ENCODE results near the gene MUC5AC. TPM values are rescaled to one million over a fixed set of nuclear protein-coding genes. Genes with fewer than 3 reads are reported as not detected.
"Not testable (repeated sequence)": the region's sequence is repeated elsewhere in the genome, so short reads cannot be mapped to it uniquely, and the experiment has no call there.

MUC5AC gene
- total RNA-seq, 2 donors from 2014 or later: not detected

DNA sequence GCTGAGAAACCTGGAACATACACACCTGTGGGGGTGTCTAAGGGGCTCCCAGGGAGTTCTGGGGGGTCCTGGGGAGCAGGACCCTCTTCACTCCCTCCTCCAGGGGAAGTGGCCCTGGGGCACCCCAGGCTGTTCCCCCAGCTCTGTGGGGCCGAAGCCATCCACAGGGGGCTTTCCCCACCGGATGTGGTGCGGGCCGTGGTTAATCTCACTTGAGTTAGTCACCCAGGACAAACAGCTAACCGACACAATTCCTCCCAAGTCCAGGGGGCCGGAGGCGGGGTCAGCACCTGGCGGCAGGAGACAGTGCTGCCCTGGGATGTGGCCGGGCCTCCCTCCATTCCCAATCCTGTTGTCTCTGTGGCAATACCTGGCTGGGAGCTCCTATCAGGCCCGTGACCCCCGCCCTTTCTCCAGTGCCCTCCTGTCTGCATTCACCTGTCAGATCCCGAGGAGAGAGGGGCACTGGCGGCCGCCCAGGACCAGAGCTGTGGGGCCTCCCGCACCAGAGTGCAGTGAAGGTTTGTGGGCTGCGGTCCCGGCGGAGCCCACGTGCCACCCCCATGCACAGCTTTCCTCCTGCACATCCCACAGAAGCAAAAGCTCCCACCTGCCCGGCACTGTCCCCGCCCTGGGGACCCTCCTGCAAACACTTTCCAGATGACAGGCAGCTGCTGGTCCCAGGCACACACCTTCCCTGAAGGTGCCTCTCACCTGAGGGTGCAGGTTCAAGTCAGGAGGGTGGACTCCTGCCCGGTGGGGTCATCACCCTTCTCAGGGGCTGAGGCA is 5.2 kb upstream of the MUC5AC start:
- WGBS, 2 experiments (ENCODE audit: insufficient coverage in 1 of 2, insufficient read length in 1 of 2): 85 to 86% methylated on average over 14 to 22 of the region's 22 CpGs
- Histone ChIP-seq H3K36me3 (ENCODE audit: control insufficient read depth, insufficient read depth, low read length) (no peaks in the 10 kb centered on the region), H3K27me3 (ENCODE audit: control insufficient read depth, insufficient read depth, low read length, poor library complexity, severe bottlenecking) (no peaks in the 10 kb centered on the region), H3K4me1 (ENCODE audit: control insufficient read depth, insufficient read depth, low read length) (no peaks in the 10 kb centered on the region), H3K9ac (ENCODE audit: extremely low read depth, low read length, poor library complexity, severe bottlenecking) (no peak overlapping the region), H3K27ac (ENCODE audit: low read depth, low read length) (no peak overlapping the region), H3K9me3 (ENCODE audit: control insufficient read depth, low read length) (peaks cover 20% of the 10 kb centered on the region), H3K4me3 (ENCODE audit: low read length) (no peak overlapping the region)
- H3K9me3 Mint-ChIP-seq: peaks cover 2% of the 10 kb centered on the region
- no peak overlapping the region for H3K27ac Mint-ChIP-seq
- no peak overlapping the region for H3K4me3 Mint-ChIP-seq
- DNase-seq: no peak
- TF ChIP-seq, protein P1, sequence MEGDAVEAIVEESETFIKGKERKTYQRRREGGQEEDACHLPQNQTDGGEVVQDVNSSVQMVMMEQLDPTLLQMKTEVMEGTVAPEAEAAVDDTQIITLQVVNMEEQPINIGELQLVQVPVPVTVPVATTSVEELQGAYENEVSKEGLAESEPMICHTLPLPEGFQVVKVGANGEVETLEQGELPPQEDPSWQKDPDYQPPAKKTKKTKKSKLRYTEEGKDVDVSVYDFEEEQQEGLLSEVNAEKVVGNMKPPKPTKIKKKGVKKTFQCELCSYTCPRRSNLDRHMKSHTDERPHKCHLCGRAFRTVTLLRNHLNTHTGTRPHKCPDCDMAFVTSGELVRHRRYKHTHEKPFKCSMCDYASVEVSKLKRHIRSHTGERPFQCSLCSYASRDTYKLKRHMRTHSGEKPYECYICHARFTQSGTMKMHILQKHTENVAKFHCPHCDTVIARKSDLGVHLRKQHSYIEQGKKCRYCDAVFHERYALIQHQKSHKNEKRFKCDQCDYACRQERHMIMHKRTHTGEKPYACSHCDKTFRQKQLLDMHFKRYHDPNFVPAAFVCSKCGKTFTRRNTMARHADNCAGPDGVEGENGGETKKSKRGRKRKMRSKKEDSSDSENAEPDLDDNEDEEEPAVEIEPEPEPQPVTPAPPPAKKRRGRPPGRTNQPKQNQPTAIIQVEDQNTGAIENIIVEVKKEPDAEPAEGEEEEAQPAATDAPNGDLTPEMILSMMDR (conservative IDR thresholded peaks at IDR 0.05): peak; percentile 31
- H3K4me1 Mint-ChIP-seq: peaks cover 6% of the 10 kb centered on the region
- H3K36me3 Mint-ChIP-seq (ENCODE audit: low read depth): no peaks in the 10 kb centered on the region
- H3K27me3 Mint-ChIP-seq (ENCODE audit: insufficient read depth): no peaks in the 10 kb centered on the region

DNA sequence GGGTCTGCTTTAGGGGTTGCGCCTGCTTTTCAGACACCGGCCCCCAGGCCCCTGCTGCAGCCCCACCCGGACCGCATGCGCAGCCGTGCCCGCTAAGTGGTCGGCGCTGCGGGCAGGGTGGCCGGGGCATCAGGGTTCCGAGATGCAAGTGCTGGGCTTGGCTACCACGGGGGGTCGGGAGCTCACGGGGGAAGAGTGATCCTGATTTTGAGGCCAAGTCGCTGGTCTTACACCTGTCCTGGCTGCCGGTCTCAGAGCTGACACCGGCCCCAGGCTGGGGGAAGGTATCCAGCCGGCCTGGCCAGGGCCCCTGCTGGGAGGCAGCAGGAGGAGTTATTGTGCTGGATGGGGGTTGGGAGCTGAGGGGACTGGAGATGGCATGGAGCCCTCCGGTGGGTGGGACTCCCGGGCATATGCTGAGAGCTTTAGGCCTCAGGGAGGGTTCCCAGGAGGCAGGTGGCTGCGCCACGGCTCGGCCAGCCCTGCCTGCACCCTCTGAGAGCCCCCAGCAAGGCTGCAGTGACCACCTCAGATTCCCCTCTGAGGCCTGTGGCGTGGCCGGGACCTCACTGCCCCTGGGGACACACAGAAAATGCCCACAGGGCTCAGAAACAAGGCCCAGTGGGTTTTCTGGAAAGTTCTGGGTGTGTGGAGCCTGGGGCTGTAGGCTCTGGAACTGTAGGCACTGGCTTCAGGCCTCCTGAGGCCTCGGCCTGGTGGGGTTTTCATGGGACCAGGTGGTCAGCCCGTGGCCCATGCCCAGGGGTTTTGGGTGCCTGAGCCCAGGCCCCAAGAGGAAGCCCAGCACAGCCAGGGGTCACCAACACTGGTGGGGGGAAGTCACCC is 4.4 kb upstream of the MUC5AC start:
- 88 to 89% methylated on average over 18 to 28 of the region's 28 CpGs for WGBS, 2 experiments (ENCODE audit: insufficient coverage in 1 of 2, insufficient read length in 1 of 2)

DNA sequence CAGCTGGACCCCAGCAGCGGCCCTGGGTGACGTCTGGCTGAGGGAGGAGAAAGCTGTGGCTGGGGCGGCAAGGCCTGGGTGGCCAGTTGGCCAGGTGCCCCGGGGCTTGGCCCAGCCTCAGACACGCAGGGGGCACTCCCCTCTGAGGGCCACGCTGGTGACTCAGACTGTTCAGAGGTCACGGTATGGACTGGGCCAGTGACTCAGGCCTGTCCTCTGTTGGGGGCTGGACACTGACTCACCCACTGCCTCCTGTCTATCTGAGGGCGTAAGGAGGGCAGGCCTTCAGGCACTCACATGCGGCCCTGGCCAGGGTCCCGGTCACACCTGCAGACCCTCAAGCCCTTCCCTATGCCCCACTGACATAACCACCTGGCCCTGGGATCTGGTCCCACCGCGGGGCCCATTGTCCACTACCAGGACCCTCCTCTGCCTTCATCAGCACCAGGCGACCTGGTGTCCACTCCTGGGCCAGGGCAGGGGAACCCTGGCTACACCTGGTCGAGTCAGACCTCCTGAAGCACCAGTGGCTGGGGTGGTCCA is 3.7 kb upstream of the MUC5AC start:
- Histone ChIP-seq H3K4me1 (ENCODE audit: control insufficient read depth, insufficient read depth, low read length) (no peaks in the 10 kb centered on the region), H3K4me3 (ENCODE audit: low read length) (no peak overlapping the region), H3K27me3 (ENCODE audit: control insufficient read depth, insufficient read depth, low read length, poor library complexity, severe bottlenecking) (no peaks in the 10 kb centered on the region), H3K9ac (ENCODE audit: extremely low read depth, low read length, poor library complexity, severe bottlenecking) (no peak overlapping the region), H3K9me3 (ENCODE audit: control insufficient read depth, low read length) (peaks cover 14% of the 10 kb centered on the region), H3K36me3 (ENCODE audit: control insufficient read depth, insufficient read depth, low read length) (no peaks in the 10 kb centered on the region), H3K27ac (ENCODE audit: low read depth, low read length) (no peak overlapping the region)
- no peaks in the 10 kb centered on the region for H3K36me3 Mint-ChIP-seq (ENCODE audit: low read depth)
- WGBS, 2 experiments (ENCODE audit: insufficient coverage in 1 of 2, insufficient read length in 1 of 2): 90 to 94% methylated on average over 11 to 14 of the region's 14 CpGs
- TF ChIP-seq, protein P1 (conservative IDR thresholded peaks at IDR 0.05): no peak
- H3K27me3 Mint-ChIP-seq (ENCODE audit: insufficient read depth): no peaks in the 10 kb centered on the region
- no peak overlapping the region for H3K27ac Mint-ChIP-seq
- H3K4me3 Mint-ChIP-seq: no peak overlapping the region
- peak; percentile 55 for DNase-seq
- H3K9me3 Mint-ChIP-seq: no peaks in the 10 kb centered on the region
- peaks cover 6% of the 10 kb centered on the region for H3K4me1 Mint-ChIP-seq

More for the DNA sequence above, 4.4 kb upstream of the MUC5AC start:
- no peaks in the 10 kb centered on the region for H3K27me3 ChIP-seq (ENCODE audit: control insufficient read depth, insufficient read depth, low read length, poor library complexity, severe bottlenecking)
- Mint-ChIP-seq H3K4me3 (no peak overlapping the region), H3K27ac (no peak overlapping the region), H3K27me3 (ENCODE audit: insufficient read depth) (no peaks in the 10 kb centered on the region), H3K36me3 (ENCODE audit: low read depth) (no peaks in the 10 kb centered on the region), H3K9me3 (no peaks in the 10 kb centered on the region), H3K4me1 (peaks cover 6% of the 10 kb centered on the region)
- H3K36me3 ChIP-seq (ENCODE audit: control insufficient read depth, insufficient read depth, low read length): no peaks in the 10 kb centered on the region
- TF ChIP-seq, protein P1 (conservative IDR thresholded peaks at IDR 0.05): no peak
- no peak overlapping the region for H3K4me3 ChIP-seq (ENCODE audit: low read length)
- no peak overlapping the region for H3K9ac ChIP-seq (ENCODE audit: extremely low read depth, low read length, poor library complexity, severe bottlenecking)
- DNase-seq: peak; percentile 47
- H3K9me3 ChIP-seq (ENCODE audit: control insufficient read depth, low read length): peaks cover 14% of the 10 kb centered on the region
- no peak overlapping the region for H3K27ac ChIP-seq (ENCODE audit: low read depth, low read length)
- H3K4me1 ChIP-seq (ENCODE audit: control insufficient read depth, insufficient read depth, low read length): no peaks in the 10 kb centered on the region

DNA sequence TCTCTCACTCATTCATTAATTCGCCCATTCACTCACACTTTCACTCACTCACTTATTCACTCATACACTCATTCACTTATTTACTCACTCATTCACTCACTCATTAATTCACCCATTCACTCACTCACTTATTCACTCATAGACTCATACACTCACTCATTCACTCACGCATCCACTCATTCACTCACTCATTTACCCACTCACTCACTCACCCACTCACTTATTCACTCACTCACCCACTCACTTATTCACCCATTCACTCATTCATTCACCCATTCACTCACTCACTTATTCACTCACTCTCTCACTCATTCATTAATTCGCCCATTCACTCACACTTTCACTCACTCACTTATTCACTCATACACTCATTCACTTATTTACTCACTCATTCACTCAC is 3.1 kb upstream of the MUC5AC start:
- WGBS, 2 experiments (ENCODE audit: insufficient coverage in 1 of 2, insufficient read length in 1 of 2): no CpG with 5 or more reads among the region's 3 CpGs
- not testable (repeated sequence) for H3K27me3 ChIP-seq (ENCODE audit: control insufficient read depth, insufficient read depth, low read length, poor library complexity, severe bottlenecking); DNase-seq; H3K27ac ChIP-seq (ENCODE audit: low read depth, low read length); H3K4me3 ChIP-seq (ENCODE audit: low read length); H3K4me1 Mint-ChIP-seq; H3K36me3 ChIP-seq (ENCODE audit: control insufficient read depth, insufficient read depth, low read length); H3K9ac ChIP-seq (ENCODE audit: extremely low read depth, low read length, poor library complexity, severe bottlenecking); H3K4me3 Mint-ChIP-seq; H3K27ac Mint-ChIP-seq; H3K27me3 Mint-ChIP-seq (ENCODE audit: insufficient read depth); H3K9me3 Mint-ChIP-seq; H3K4me1 ChIP-seq (ENCODE audit: control insufficient read depth, insufficient read depth, low read length); H3K36me3 Mint-ChIP-seq (ENCODE audit: low read depth)
- peaks cover 14% of the 10 kb centered on the region for H3K9me3 ChIP-seq (ENCODE audit: control insufficient read depth, low read length)
